DND-41 (cell line): ENCODE measurements around the gene HYCC2.
A peak's percentile ranks its signal among the peaks of the same experiment; 100 is the strongest.
"Not testable (repeated sequence)": the region's sequence is repeated elsewhere in the genome, so short reads cannot be mapped to it uniquely, and the experiment has no call there.

ENCODE experiments used
- ATAC-seq: fragments of 200-7000 bp; cut with Tn5 transposase; 3 replicates; pipeline ENCODE4 v1.9.1; 2021; ENCODE audit warnings: low read depth; ENCODE audit not compliant: insufficient read depth
- DNase-seq: peaks from one replicate; pipeline ENCODE4 v3.0.0-alpha.2; 2020
- H2AFZ ChIP-seq: 2 replicates; pipeline ENCODE4 v1.6.0; 2012; ENCODE audit warnings: low read depth, low read length
- H3K27ac ChIP-seq: 2 replicates; pipeline ENCODE4 v1.5.1; 2012; ENCODE audit warnings: low read length, inconsistent platforms
- H3K27me3 ChIP-seq: fragments of 200-600 bp; sonication (generic); 2 replicates; pipeline ENCODE4 v1.6.0; 2012; ENCODE audit warnings: low read length, mild to moderate bottlenecking, inconsistent platforms; ENCODE audit not compliant: insufficient read depth, poor library complexity
- H3K36me3 ChIP-seq: 2 replicates; pipeline ENCODE4 v1.5.1; 2012; ENCODE audit warnings: low read length, inconsistent platforms; ENCODE audit not compliant: insufficient read depth
- H3K4me1 ChIP-seq: 2 replicates; pipeline ENCODE4 v1.5.1; 2012; ENCODE audit warnings: mild to moderate bottlenecking, low read length; ENCODE audit not compliant: insufficient read depth
- H3K4me2 ChIP-seq: 2 replicates; pipeline ENCODE4 v1.6.0; 2012; ENCODE audit warnings: mild to moderate bottlenecking, moderate library complexity, low read length, inconsistent platforms; ENCODE audit not compliant: insufficient read depth
- H3K4me3 ChIP-seq, 2 experiments: fragments of 200-600 bp in 1 of 2; shearing (Covaris generic) in 1 of 2; 2 replicates each; pipeline ENCODE4 v1.5.1; 2012 to 2016; ENCODE audit warnings: inconsistent platforms in 2 of 2, low read length in 2 of 2, mild to moderate bottlenecking in 2 of 2, low read depth in 1 of 2, moderate library complexity in 1 of 2
- H3K79me2 ChIP-seq: 2 replicates; pipeline ENCODE4 v1.6.0; 2012; ENCODE audit warnings: low read length, inconsistent platforms; ENCODE audit not compliant: insufficient read depth
- H3K9ac ChIP-seq: 2 replicates; pipeline ENCODE4 v1.6.0; 2012; ENCODE audit warnings: low read depth, mild to moderate bottlenecking, inconsistent platforms, low read length, moderate library complexity
- H3K9me3 ChIP-seq: 2 replicates; pipeline ENCODE4 v1.5.1; 2012; ENCODE audit warnings: low read length, moderate library complexity, mild to moderate bottlenecking, inconsistent platforms; ENCODE audit not compliant: insufficient read depth, severe bottlenecking
- H4K20me1 ChIP-seq: 2 replicates; pipeline ENCODE4 v1.6.0; 2012; ENCODE audit warnings: low read length; ENCODE audit not compliant: insufficient read depth
- CTCF ChIP-seq: IDR thresholded peaks from 2 replicates; pipeline ENCODE4 v1.5.1; 2012; ENCODE audit warnings: borderline replicate concordance, low read length, moderate library complexity, mild to moderate bottlenecking; ENCODE audit not compliant: poor library complexity, severe bottlenecking; ENCODE audit errors: extremely low read depth
- EZH2 ChIP-seq: IDR thresholded peaks from 3 replicates; pipeline ENCODE4 v1.6.1; 2012; ENCODE audit warnings: borderline replicate concordance, low read depth, mild to moderate bottlenecking, moderate library complexity, low read length, inconsistent platforms; ENCODE audit not compliant: severe bottlenecking

HYCC2 gene

DNA sequence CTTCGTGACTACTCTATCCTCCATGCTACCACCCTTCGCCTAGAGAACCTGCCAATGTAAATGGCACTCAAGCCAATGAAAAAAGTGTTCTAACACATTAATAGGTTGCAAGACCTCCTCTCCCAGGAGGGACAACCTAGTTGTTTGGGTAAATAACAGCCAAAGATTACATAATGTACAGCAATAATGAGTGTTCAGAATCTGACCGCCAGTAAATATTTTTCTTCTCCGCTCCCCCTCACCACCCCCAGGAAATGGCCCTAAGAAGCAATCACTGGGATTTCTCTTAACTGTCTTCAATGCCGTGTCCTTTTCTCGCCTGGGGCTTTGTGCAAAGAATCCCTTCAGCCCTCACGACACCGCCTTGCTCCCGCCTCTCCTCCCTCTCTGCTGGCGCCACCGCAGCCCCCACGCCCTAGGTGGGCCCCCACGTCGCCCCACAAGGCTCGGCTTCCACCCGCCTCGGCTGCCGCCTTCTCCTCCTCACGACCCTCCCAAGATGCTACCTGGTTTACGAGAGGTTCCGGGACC lies 458 bp downstream of the HYCC2 start:
- Histone ChIP-seq H3K79me2 (peaks cover 93% of the 10 kb centered on the region), H3K27me3 (no peaks in the 10 kb centered on the region), H3K4me3 (peak overlapping the region; percentile 83 to 85), H3K4me1 (peaks cover 56% of the 10 kb centered on the region), H3K9me3 (no peaks in the 10 kb centered on the region), H2AFZ (peak overlapping the region; percentile 81), H3K27ac (peak overlapping the region; percentile 92), H3K4me2 (peak overlapping the region; percentile 89), H3K9ac (peak overlapping the region; percentile 63), H4K20me1 (no peaks in the 10 kb centered on the region), H3K36me3 (no peaks in the 10 kb centered on the region; the same call in 1 of the 2 replicates)
- no peak for DNase-seq
- TF ChIP-seq EZH2: no peak
- no peak for TF ChIP-seq CTCF
- ATAC-seq: peak; percentile 32

DNA sequence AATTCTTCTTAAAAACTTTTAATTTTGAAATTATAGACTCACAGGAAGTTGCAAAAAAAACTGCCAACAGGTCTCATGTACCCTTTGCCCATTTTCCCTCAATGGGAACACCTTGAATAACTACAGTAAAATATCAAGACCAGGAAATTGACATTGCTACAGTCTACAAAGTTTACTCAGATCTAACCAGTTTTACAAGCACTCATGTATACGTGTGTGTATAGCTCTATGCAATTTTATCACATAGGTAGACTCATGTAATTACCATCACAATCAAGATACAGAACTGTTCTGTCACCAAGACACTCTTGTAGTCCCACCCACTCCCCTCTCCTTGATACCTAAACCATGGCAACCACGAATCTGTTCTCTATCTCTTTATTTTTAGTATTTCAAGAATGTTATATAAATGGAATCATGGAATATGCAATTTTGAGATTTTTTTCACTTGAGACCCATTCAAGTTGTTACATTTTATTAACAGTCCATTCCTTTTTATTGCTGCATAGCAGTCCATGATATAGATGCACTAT lies 6.6 kb downstream of the HYCC2 start:
- no peak for DNase-seq
- Histone ChIP-seq H3K27ac (no peak overlapping the region), H3K4me1 (peaks cover 21% of the 10 kb centered on the region), H3K27me3 (no peaks in the 10 kb centered on the region), H3K9me3 (no peaks in the 10 kb centered on the region), H3K4me3 (no peak overlapping the region), H3K79me2 (peaks cover 88% of the 10 kb centered on the region), H3K36me3 (0 out of 2 replicates have a peak, but pooled peaks cover 3% of the 10 kb centered on the region), H2AFZ (no peak overlapping the region), H4K20me1 (no peaks in the 10 kb centered on the region; the same call in 1 of the 2 replicates), H3K9ac (no peak overlapping the region), H3K4me2 (no peak overlapping the region)
- ATAC-seq: no peak
- TF ChIP-seq EZH2 (no peak), CTCF (no peak)

- H3K4me1 ChIP-seq, ATAC-seq, H4K20me1 ChIP-seq, H3K27me3 ChIP-seq, H3K9me3 ChIP-seq, DNase-seq, H3K4me2 ChIP-seq, H3K9ac ChIP-seq, H3K36me3 ChIP-seq, H3K27ac ChIP-seq, H2AFZ ChIP-seq, H3K4me3 ChIP-seq: not testable (repeated sequence)
- peaks cover 88% of the 10 kb centered on the region for H3K79me2 ChIP-seq
Measured at GRCh38 chr2:201063516-201063915, 8.0 kb downstream of the HYCC2 start.

DNA sequence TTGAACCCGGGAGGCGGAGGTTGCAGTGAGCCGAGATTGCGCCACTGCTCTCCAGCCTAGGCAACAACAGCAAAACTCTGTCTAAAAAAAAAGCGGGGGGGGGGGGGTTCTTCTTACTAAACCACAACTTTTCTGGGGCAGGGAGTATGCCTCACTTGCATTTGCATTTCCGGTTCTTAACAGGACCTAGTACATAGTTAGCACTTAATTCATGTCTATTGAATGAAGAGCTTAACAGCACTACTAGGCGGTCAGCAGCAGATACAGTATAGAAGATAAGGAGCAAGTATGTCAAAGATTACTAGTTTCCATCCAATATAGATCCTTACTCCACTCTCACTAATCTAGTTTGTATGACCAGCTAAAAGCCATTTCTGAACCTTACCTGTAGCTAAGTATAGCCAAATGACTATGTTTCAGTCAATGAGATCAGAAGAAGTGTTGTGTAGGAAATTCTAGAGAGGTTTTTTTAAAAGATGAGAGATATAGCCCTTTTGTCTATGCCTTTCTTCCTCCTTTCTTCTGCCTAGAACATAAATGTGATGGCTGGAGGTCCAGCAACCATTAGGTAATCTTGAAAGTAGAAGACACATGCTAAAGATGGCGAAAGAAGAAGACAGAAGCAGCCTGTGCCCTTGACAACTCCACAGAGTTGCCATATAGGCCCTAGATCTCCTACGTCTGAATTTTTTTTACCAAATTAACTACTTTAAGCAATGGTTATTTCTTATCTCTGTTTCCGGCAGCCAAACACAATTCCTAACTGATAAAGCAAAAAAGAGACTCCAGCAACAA lies 11.3 kb downstream of the HYCC2 start:
- ATAC-seq (no peak), DNase-seq (no peak)
- no peak for TF ChIP-seq EZH2
- no peak for TF ChIP-seq CTCF
- Histone ChIP-seq H3K4me2 (no peak overlapping the region), H2AFZ (no peak overlapping the region), H3K4me1 (no peaks in the 10 kb centered on the region), H3K4me3 (no peak overlapping the region), H3K9me3 (no peaks in the 10 kb centered on the region), H3K36me3 (peaks cover 5% of the 10 kb centered on the region; the same call in 1 of the 2 replicates), H3K27me3 (no peaks in the 10 kb centered on the region), H3K9ac (no peak overlapping the region), H3K27ac (no peak overlapping the region), H3K79me2 (peaks cover 85% of the 10 kb centered on the region), H4K20me1 (no peaks in the 10 kb centered on the region; the same call in 1 of the 2 replicates)
